HCT116 (cell line): Measurements from ENCODE around the gene KCNK4. TPM values are rescaled to one million over a fixed set of nuclear protein-coding genes. Genes with fewer than 3 reads are reported as not detected.

Source experiments
- ATAC-seq: fragments of 200-7000 bp; cut with Tn5 transposase; 2 replicates; pipeline ENCODE4 v1.9.1; 2020; ENCODE audit warnings: mild to moderate bottlenecking, moderate library complexity
- BruUV-seq: library from RNA; stranded (reverse); fragments of 400-500 nt; replicated peaks from 2 replicates; lab custom pipeline; 2021; lab: Mats Ljungman, UMichigan
- CTCF ChIA-PET: fragments of 300-600 bp; sonication (Branson Sonifier 250); formaldehyde crosslinking; loops from one replicate; lab custom pipeline; 2021; ENCODE audit warnings: antibody characterized with exemption; lab: Charles Lee
- POLR2A ChIA-PET: fragments of 300-600, 350-600 bp; sonication (Branson Sonifier 250); formaldehyde crosslinking; loops from one replicate; lab custom pipeline; 2021; ENCODE audit warnings: antibody characterized with exemption; lab: Charles Lee
- RAD21 ChIA-PET, 2 experiments: fragments of 300-600 bp; sonication (Branson Sonifier 250); formaldehyde crosslinking; loops; one replicate each; lab custom pipeline; 2023; ENCODE audit warnings: low total read pairs in 2 of 2; ENCODE audit not compliant: uncharacterized antibody in 2 of 2, unreplicated experiment in 2 of 2, low non-redundant PET in 1 of 2; lab: Charles Lee
- DNase-seq: peaks from one replicate; pipeline ENCODE4 v3.0.0-alpha.2; 2010; ENCODE audit warnings: low read depth, low spot score
- H2AFZ ChIP-seq: fragments of 200-600 bp; shearing (Covaris generic), sonication (generic); 2 replicates; pipeline ENCODE4 v1.6.1; 2017; ENCODE audit warnings: low read depth, mixed run types, mixed read lengths, antibody characterized with exemption, low read length; ENCODE audit not compliant: poor library complexity, severe bottlenecking
- H3K27ac ChIP-seq: 2 replicates; pipeline ENCODE4 v1.5.1; 2012; ENCODE audit warnings: low read depth, low read length
- H3K27me3 ChIP-seq: fragments of 200-600 bp; sonication (generic); 2 replicates; pipeline ENCODE4 v1.6.1; 2016; ENCODE audit warnings: mixed run types, low read length, mixed read lengths; ENCODE audit not compliant: insufficient read depth
- H3K36me3 ChIP-seq, 2 experiments: fragments of 200-500 bp in 1 of 2; fragments of 200-600 bp in 1 of 2; sonication (Bioruptor generic) in 1 of 2; sonication (generic) in 1 of 2; 2 replicates each; pipeline versions ENCODE4 v1.5.1 to v1.6.1; 2014 to 2016; ENCODE audit warnings: low read length in 2 of 2, inconsistent platforms in 1 of 2, mixed read lengths in 1 of 2, mixed run types in 1 of 2; ENCODE audit not compliant: insufficient read depth in 2 of 2, control insufficient read depth in 1 of 2
- H3K4me1 ChIP-seq, 2 experiments: fragments of 200-600 bp in 1 of 2; sonication (generic) in 1 of 2; 2 replicates each; pipeline versions ENCODE4 v1.5.1 to v1.6.1; 2012 to 2017; ENCODE audit warnings: low read length in 2 of 2, inconsistent platforms in 1 of 2, mild to moderate bottlenecking in 1 of 2, mixed read lengths in 1 of 2, mixed run types in 1 of 2, moderate library complexity in 1 of 2; ENCODE audit not compliant: insufficient read depth in 2 of 2, control insufficient read depth in 1 of 2
- H3K4me2 ChIP-seq: fragments of 200-600 bp; sonication (generic); 2 replicates; pipeline ENCODE4 v1.6.1; 2017; ENCODE audit warnings: mixed run types, low read length, mixed read lengths
- H3K4me3 ChIP-seq, 2 experiments: fragments of 200-600 bp in 1 of 2; sonication (generic) in 1 of 2; replicated peaks in 1 of 2; 2 replicates each; pipeline ENCODE4 v1.5.1; 2011 to 2016; ENCODE audit warnings: low read length in 2 of 2, control low read depth in 1 of 2, low read depth in 1 of 2, mild to moderate bottlenecking in 1 of 2, mixed read lengths in 1 of 2, mixed run types in 1 of 2
- H3K79me2 ChIP-seq: fragments of 200-600 bp; sonication (generic); 2 replicates; pipeline ENCODE4 v1.6.1; 2017; ENCODE audit warnings: mild to moderate bottlenecking, mixed run types, low read length, moderate library complexity, mixed read lengths; ENCODE audit not compliant: insufficient read depth
- H3K9ac ChIP-seq: fragments of 200-600 bp; sonication (generic); 2 replicates; pipeline ENCODE4 v1.6.1; 2016; ENCODE audit warnings: low read length, mixed read lengths
- H3K9me2 ChIP-seq: fragments of 200-600 bp; sonication (generic), shearing (Covaris generic); 2 replicates; pipeline ENCODE4 v1.6.1; 2017; ENCODE audit warnings: mixed run types, mild to moderate bottlenecking, moderate library complexity; ENCODE audit not compliant: insufficient read depth
- H3K9me3 ChIP-seq, 2 experiments: fragments of 200-500 bp in 1 of 2; fragments of 200-600 bp in 1 of 2; sonication (Bioruptor generic) in 1 of 2; sonication (generic) in 1 of 2; 2 replicates each; pipeline ENCODE4 v1.6.1; 2014 to 2017; ENCODE audit warnings: low read length in 2 of 2, mixed read lengths in 2 of 2, inconsistent platforms in 1 of 2, low read depth in 1 of 2, mild to moderate bottlenecking in 1 of 2, mixed run types in 1 of 2, moderate library complexity in 1 of 2; ENCODE audit not compliant: control insufficient read depth in 1 of 2, insufficient read depth in 1 of 2
- H4K20me1 ChIP-seq: fragments of 200-600 bp; sonication (generic), shearing (Covaris generic); 2 replicates; pipeline ENCODE4 v1.6.1; 2017; ENCODE audit warnings: mixed run types, mild to moderate bottlenecking, moderate library complexity; ENCODE audit not compliant: insufficient read depth
- CTCF ChIP-seq, 3 experiments: fragments of 200-600 bp in 1 of 3; sonication (generic) in 1 of 3; IDR thresholded peaks in 2 of 3; conservative IDR thresholded peaks in 1 of 3; 2 replicates each; pipeline ENCODE4 v1.5.1; 2012 to 2017; ENCODE audit warnings: low read depth in 2 of 3, low read length in 2 of 3, antibody characterized with exemption in 1 of 3, borderline replicate concordance in 1 of 3, control low read depth in 1 of 3, mild to moderate bottlenecking in 1 of 3, mixed read lengths in 1 of 3, mixed run types in 1 of 3, moderate library complexity in 1 of 3; ENCODE audit not compliant: insufficient read depth in 1 of 3
- EGR1 ChIP-seq: IDR thresholded peaks from 2 replicates; pipeline ENCODE4 v1.6.1; 2012; ENCODE audit warnings: low read depth
- ELF1 ChIP-seq: IDR thresholded peaks from 2 replicates; pipeline ENCODE4 v1.6.1; 2012; ENCODE audit warnings: low read depth, borderline replicate concordance
- EZH2phosphoT487 ChIP-seq: fragments of 200-600 bp; IDR thresholded peaks from 2 replicates; pipeline ENCODE4 v1.6.1; 2018; ENCODE audit warnings: antibody characterized with exemption, borderline replicate concordance
- FOSL1 ChIP-seq: IDR thresholded peaks from 2 replicates; pipeline ENCODE4 v1.6.1; 2012; ENCODE audit warnings: low read depth
- MAX ChIP-seq: IDR thresholded peaks from 2 replicates; pipeline ENCODE4 v1.6.1; 2012
- POLR2A ChIP-seq: IDR thresholded peaks from 2 replicates; pipeline ENCODE4 v1.7.0; 2011; ENCODE audit warnings: borderline replicate concordance; ENCODE audit not compliant: insufficient read depth, insufficient read length; ENCODE audit errors: extremely low read depth
- POLR2AphosphoS5 ChIP-seq: IDR thresholded peaks from 2 replicates; pipeline ENCODE4 v1.6.1; 2011; ENCODE audit warnings: mild to moderate bottlenecking, low read depth, low read length, moderate library complexity
- RAD21 ChIP-seq: IDR thresholded peaks from 2 replicates; pipeline ENCODE4 v1.6.1; 2012; ENCODE audit warnings: low read depth, mild to moderate bottlenecking
- REST ChIP-seq: IDR thresholded peaks from 2 replicates; pipeline ENCODE4 v1.6.1; 2012; ENCODE audit warnings: low read depth
- SIN3A ChIP-seq: IDR thresholded peaks from 2 replicates; pipeline ENCODE4 v1.6.1; 2012; ENCODE audit warnings: low read depth
- SP1 ChIP-seq: IDR thresholded peaks from 2 replicates; pipeline ENCODE4 v1.6.1; 2012; ENCODE audit warnings: low read depth
- SRF ChIP-seq: IDR thresholded peaks from 2 replicates; pipeline ENCODE4 v1.6.1; 2012; ENCODE audit warnings: low read depth
- YY1 ChIP-seq: IDR thresholded peaks from 2 replicates; pipeline ENCODE4 v1.6.1; 2011; ENCODE audit warnings: low read length, low read depth, moderate library complexity, mild to moderate bottlenecking; ENCODE audit not compliant: insufficient replicate concordance; ENCODE audit errors: extremely low read depth
- ZBTB33 ChIP-seq: IDR thresholded peaks from 2 replicates; pipeline ENCODE4 v1.6.1; 2011; ENCODE audit warnings: mild to moderate bottlenecking, low read length, moderate library complexity; ENCODE audit not compliant: insufficient replicate concordance; ENCODE audit errors: extremely low read depth
- ZFX ChIP-seq: fragments of 450-650 bp; IDR thresholded peaks from 2 replicates; pipeline ENCODE4 v1.6.1; 2017
- ZNF274 ChIP-seq: fragments of 200-500 bp; sonication (Bioruptor generic); IDR thresholded peaks from 2 replicates; pipeline ENCODE4 v1.6.1; 2014; ENCODE audit warnings: mild to moderate bottlenecking, low read depth, low read length, inconsistent platforms
- intact Hi-C: fragments of 100-400 bp; cut with micrococcal nuclease; formaldehyde crosslinking; loops from 2 replicates; pipeline ENCODE4 v1.10.0; 2022
- total RNA-seq: library from RNA; stranded (reverse); gene quantifications from one replicate; pipeline ENCODE4 v1.2.1, GENCODE V29; 2021; ENCODE audit not compliant: unreplicated experiment

The KCNK4 gene
- total RNA-seq, 1 experiment from 2014 or later: not detected

GRCh38 chr11:64333556-64333955, 42.5 kb downstream of the KCNK4 start:
- no peak for DNase-seq
- ChIA-PET RAD21 (interaction anchor here in 1 of 2 experiments (1.1 kb wide), 1 partner anchor 16 kb away, joined by 3 read pairs; the partner anchor contains the start of gene PRDX5), POLR2A (interaction anchor here (2.6 to 5.9 kb wide), 2 partner anchors 9 to 16 kb away, joined by 8 to 77 read pairs; partner anchors contain the start of genes PRDX5 and TRMT112), CTCF (interaction anchor here (0.8 to 3.9 kb wide), 5 partner anchors 9 to 29 kb away, joined by 5 to 46 read pairs (median 16); partner anchors contain the start of genes ESRRA, PRDX5 and TRMT112)
- H3K9me2 ChIP-seq: no peaks in the 10 kb centered on the region
- H3K4me2 ChIP-seq: no peak overlapping the region
- intact Hi-C loops: no loop called here
- H3K9me3 ChIP-seq: no peaks in the 10 kb centered on the region
- H3K27ac ChIP-seq: no peak overlapping the region
- no peaks in the 10 kb centered on the region for H4K20me1 ChIP-seq
- peaks cover 29 to 53% of the 10 kb centered on the region in 2 experiments for H3K4me1 ChIP-seq
- no TSS peak for BruUV-seq
- H3K4me3 ChIP-seq: no peak overlapping the region
- H3K27me3 ChIP-seq: no peaks in the 10 kb centered on the region
- no peak overlapping the region for H2AFZ ChIP-seq
- H3K9ac ChIP-seq: no peak overlapping the region
- no peaks in the 10 kb centered on the region for H3K79me2 ChIP-seq
- TF ChIP-seq REST (no peak), YY1 (no peak), SP1 (no peak), SRF (no peak), ZBTB33 (no peak), MAX (no peak), POLR2AphosphoS5 (no peak), EZH2phosphoT487 (no peak), CTCF (IDR thresholded peaks at IDR 0.05 in 2 of 3, conservative IDR thresholded peaks at IDR 0.05 in 1 of 3; ENCODE audit: borderline replicate concordance in 1 of 3, insufficient read depth in 1 of 3, low read depth in 2 of 3, low read length in 2 of 3) (no peak), SIN3A (no peak), ELF1 (no peak), POLR2A (no peak), EGR1 (no peak), FOSL1 (no peak), RAD21 (no peak), ZFX (no peak), ZNF274 (no peak)
- no peak for ATAC-seq
- H3K36me3 ChIP-seq: no peaks in the 10 kb centered on the region
